H9 (cell line): ENCODE measurements around the gene PARD3. TPM values are rescaled to one million over a fixed set of nuclear protein-coding genes. Genes with fewer than 3 reads are reported as not detected.

Experiments used
- DNase-seq: peaks from one replicate; pipeline ENCODE4 v3.0.0-alpha.2; 2017
- H2AFZ ChIP-seq: one replicate; pipeline ENCODE4 v1.6.1; 2013; ENCODE audit warnings: mild to moderate bottlenecking, low read length, control low read depth, moderate library complexity
- H2AK5ac ChIP-seq: 2 replicates; pipeline ENCODE4 v1.6.1; 2013; ENCODE audit warnings: low read length, control low read depth, mixed read lengths; ENCODE audit not compliant: insufficient read length
- H2BK120ac ChIP-seq: one replicate; pipeline ENCODE4 v1.6.1; 2013; ENCODE audit warnings: low read depth, mild to moderate bottlenecking, low read length, control low read depth, inconsistent platforms; ENCODE audit not compliant: poor library complexity, severe bottlenecking
- H2BK12ac ChIP-seq: 2 replicates; pipeline ENCODE4 v1.6.1; 2013; ENCODE audit warnings: low read length, control low read depth, mixed read lengths, low read depth; ENCODE audit not compliant: insufficient read length
- H2BK15ac ChIP-seq: 2 replicates; pipeline ENCODE4 v1.6.1; 2013; ENCODE audit warnings: low read depth, low read length, control low read depth
- H2BK20ac ChIP-seq: one replicate; pipeline ENCODE4 v1.6.1; 2013; ENCODE audit warnings: low read depth, mild to moderate bottlenecking, low read length, control low read depth, inconsistent platforms; ENCODE audit not compliant: poor library complexity, severe bottlenecking
- H2BK5ac ChIP-seq: 2 replicates; pipeline ENCODE4 v1.6.1; 2013; ENCODE audit warnings: low read length, control low read depth, mixed read lengths; ENCODE audit not compliant: insufficient read length
- H3K14ac ChIP-seq: 2 replicates; pipeline ENCODE4 v1.6.1; 2013; ENCODE audit warnings: low read length, control low read depth; ENCODE audit not compliant: insufficient read depth
- H3K18ac ChIP-seq: 2 replicates; pipeline ENCODE4 v1.6.1; 2013; ENCODE audit warnings: low read depth, mild to moderate bottlenecking, mixed read lengths, low read length, control low read depth; ENCODE audit not compliant: insufficient read length
- H3K23ac ChIP-seq: 2 replicates; pipeline ENCODE4 v1.6.1; 2013; ENCODE audit warnings: low read length, control low read depth, mixed read lengths, low read depth; ENCODE audit not compliant: insufficient read length
- H3K23me2 ChIP-seq: 2 replicates; pipeline ENCODE4 v1.6.1; 2013; ENCODE audit warnings: low read depth, mild to moderate bottlenecking, mixed read lengths, low read length, control low read depth; ENCODE audit not compliant: insufficient read length, poor library complexity, severe bottlenecking
- H3K27ac ChIP-seq: 2 replicates; pipeline ENCODE4 v1.5.1; 2013; ENCODE audit warnings: low read length, control low read depth, mixed read lengths, low read depth; ENCODE audit not compliant: insufficient read length
- H3K27me3 ChIP-seq: 2 replicates; pipeline ENCODE4 v1.6.1; 2013; ENCODE audit warnings: low read length, control low read depth, inconsistent platforms; ENCODE audit not compliant: insufficient read depth
- H3K4ac ChIP-seq: 2 replicates; pipeline ENCODE4 v1.6.1; 2013; ENCODE audit warnings: low read depth, mild to moderate bottlenecking, control low read depth, inconsistent platforms, low read length, moderate library complexity
- H3K4me1 ChIP-seq: 2 replicates; pipeline ENCODE4 v1.6.1; 2013; ENCODE audit warnings: low read length, control low read depth, inconsistent platforms; ENCODE audit not compliant: insufficient read depth
- H3K4me2 ChIP-seq: 2 replicates; pipeline ENCODE4 v1.6.1; 2013; ENCODE audit warnings: low read length, control low read depth, mixed read lengths; ENCODE audit not compliant: insufficient read length, insufficient read depth
- H3K56ac ChIP-seq: 2 replicates; pipeline ENCODE4 v1.6.1; 2013; ENCODE audit warnings: low read depth, mild to moderate bottlenecking, mixed read lengths, low read length, control low read depth; ENCODE audit not compliant: insufficient read length
- H3K79me1 ChIP-seq: 2 replicates; pipeline ENCODE4 v1.6.1; 2013; ENCODE audit warnings: low read depth, mild to moderate bottlenecking, moderate library complexity, low read length, control low read depth, inconsistent platforms; ENCODE audit not compliant: insufficient read depth, poor library complexity, severe bottlenecking
- H3K79me2 ChIP-seq: 2 replicates; pipeline ENCODE4 v1.6.1; 2013; ENCODE audit warnings: low read length, control low read depth, inconsistent platforms; ENCODE audit not compliant: insufficient read depth
- H3K9ac ChIP-seq: 2 replicates; pipeline ENCODE4 v1.6.1; 2013; ENCODE audit warnings: low read length, control low read depth, mixed read lengths; ENCODE audit not compliant: insufficient read length; ENCODE audit errors: extremely low read depth
- H3K9me3 ChIP-seq: one replicate; pipeline ENCODE4 v1.6.1; 2013; ENCODE audit warnings: low read depth, low read length, inconsistent platforms; ENCODE audit not compliant: control insufficient read depth
- H3T11ph ChIP-seq: one replicate; pipeline ENCODE4 v1.6.1; 2013; ENCODE audit warnings: mild to moderate bottlenecking, low read length, control low read depth, inconsistent platforms
- H4K20me1 ChIP-seq: one replicate; pipeline ENCODE4 v1.6.1; 2013; ENCODE audit not compliant: control insufficient read depth, insufficient read length, insufficient read depth
- H4K5ac ChIP-seq: 2 replicates; pipeline ENCODE4 v1.6.1; 2013; ENCODE audit warnings: low read depth, mild to moderate bottlenecking, mixed read lengths, low read length, control low read depth; ENCODE audit not compliant: insufficient read length
- H4K8ac ChIP-seq: replicated peaks from 2 replicates; pipeline ENCODE4 v1.6.1; 2013; ENCODE audit warnings: low read length, control low read depth, mixed read lengths, low read depth; ENCODE audit not compliant: insufficient read length
- H4K91ac ChIP-seq: 2 replicates; pipeline ENCODE4 v1.6.1; 2013; ENCODE audit warnings: low read depth, mild to moderate bottlenecking, moderate library complexity, mixed read lengths, low read length, control low read depth; ENCODE audit not compliant: insufficient read length
- H3K27ac Mint-ChIP-seq, 3 experiments: 2 replicates in 2 of 3; 3 replicates in 1 of 3; pipeline ENCODE4 v1.8.0; 2020 to 2021; ENCODE audit warnings: mixed read lengths in 3 of 3, mild to moderate bottlenecking in 1 of 3, moderate library complexity in 1 of 3
- H3K27me3 Mint-ChIP-seq: 2 replicates; pipeline ENCODE4 v1.8.0; 2021; ENCODE audit warnings: low read depth, mild to moderate bottlenecking, moderate library complexity, mixed read lengths
- H3K36me3 Mint-ChIP-seq, 3 experiments: 2 replicates in 2 of 3; 3 replicates in 1 of 3; pipeline ENCODE4 v1.8.0; 2020 to 2021; ENCODE audit warnings: low read depth in 3 of 3, mixed read lengths in 3 of 3; ENCODE audit not compliant: insufficient read depth in 1 of 3
- H3K4me1 Mint-ChIP-seq, 2 experiments: 2 replicates each; pipeline ENCODE4 v1.8.0; 2020; ENCODE audit warnings: mixed read lengths in 2 of 2
- H3K4me3 Mint-ChIP-seq, 2 experiments: 2 replicates in 1 of 2; 3 replicates in 1 of 2; pipeline ENCODE4 v1.8.0; 2020 to 2021; ENCODE audit warnings: mild to moderate bottlenecking in 2 of 2, mixed read lengths in 2 of 2, moderate library complexity in 1 of 2
- H3K9me3 Mint-ChIP-seq, 2 experiments: 2 replicates in 1 of 2; 3 replicates in 1 of 2; pipeline ENCODE4 v1.8.0; 2020; ENCODE audit warnings: mild to moderate bottlenecking in 2 of 2, mixed read lengths in 2 of 2, moderate library complexity in 1 of 2
- WGBS: extraction: QIAGEN DNeasy Blood & Tissue Kit; methylation state at CpG from one replicate; pipeline ENCODE4 v1.1.7; 2013; ENCODE audit warnings: missing lambda C conversion rate, low lambda C conversion rate, mixed read lengths; ENCODE audit not compliant: insufficient read length; ENCODE audit errors: extremely low coverage; 5-methylcytosine and 5-hydroxymethylcytosine counted together
- total RNA-seq: library from RNA; stranded (reverse); gene quantifications from 2 replicates; pipeline ENCODE4 v1.2.1, GENCODE V29; 2021
- TF ChIP-seq, protein P1 (sequence below): fragments of 200-600 bp; sonication (generic); conservative IDR thresholded peaks from 3 replicates; pipeline ENCODE4 v1.8.0; 2021; ENCODE audit warnings: antibody characterized with exemption, mild to moderate bottlenecking

PARD3 gene
- total RNA-seq, 1 experiment from 2014 or later, result 44.7 TPM

DNA sequence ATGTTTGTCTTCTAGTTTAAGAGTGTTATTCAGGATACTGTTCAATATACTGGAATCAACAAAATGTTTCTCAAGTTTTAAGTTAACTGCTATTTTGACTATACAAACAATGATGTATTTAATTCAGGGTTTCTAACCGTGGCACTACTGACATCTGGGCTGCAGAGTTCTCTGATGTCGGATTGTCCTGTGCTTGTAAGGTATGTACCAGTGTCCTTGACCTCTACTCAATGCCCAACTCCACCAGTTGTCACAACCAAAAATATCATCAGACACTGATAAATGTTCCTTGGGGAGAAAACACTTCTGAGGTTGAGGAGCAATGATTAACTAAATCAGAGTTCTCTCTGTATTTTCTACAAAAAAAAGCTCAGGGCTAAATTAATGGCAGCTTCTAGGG, 301.5 kb downstream of the PARD3 start:
- Histone ChIP-seq H3K56ac (no peak overlapping the region), H3K23ac (no peak overlapping the region), H3K4me2 (no peak overlapping the region), H3K27me3 (no peaks in the 10 kb centered on the region), H2BK12ac (no peak overlapping the region), H3K4ac (no peak overlapping the region), H3K79me1 (peaks cover 2% of the 10 kb centered on the region), H2AFZ (no peak overlapping the region), H3K79me2 (no peaks in the 10 kb centered on the region; the same call in 1 of the 2 replicates), H3T11ph (peak overlapping the region; percentile 47), H3K27ac (no peak overlapping the region), H4K5ac (no peak overlapping the region), H3K4me1 (no peaks in the 10 kb centered on the region), H3K9ac (no peak overlapping the region), H2BK15ac (no peak overlapping the region), H2BK120ac (no peak overlapping the region), H4K91ac (no peak overlapping the region), H3K9me3 (no peaks in the 10 kb centered on the region), H2BK20ac (no peak overlapping the region), H3K18ac (no peak overlapping the region), H3K14ac (no peak overlapping the region), H2BK5ac (no peak overlapping the region), H4K8ac (no peak overlapping the region), H2AK5ac (no peak overlapping the region), H3K23me2 (no peaks in the 10 kb centered on the region), H4K20me1 (no peaks in the 10 kb centered on the region)
- no peak overlapping the region for H3K4me3 Mint-ChIP-seq
- peaks cover 0 to 9% (median 6%) of the 10 kb centered on the region in 3 experiments; a peak in 2 of 7 replicates for H3K36me3 Mint-ChIP-seq
- DNase-seq, result no peak
- H3K9me3 Mint-ChIP-seq, result no peaks in the 10 kb centered on the region
- WGBS, result no CpG with 5 or more reads among the region's 2 CpGs
- H3K27ac Mint-ChIP-seq, result no peak overlapping the region
- peaks cover 3 to 4% of the 10 kb centered on the region in 2 experiments; a peak in 2 of 4 replicates for H3K4me1 Mint-ChIP-seq
- no peaks in the 10 kb centered on the region for H3K27me3 Mint-ChIP-seq
- TF ChIP-seq, protein P1, sequence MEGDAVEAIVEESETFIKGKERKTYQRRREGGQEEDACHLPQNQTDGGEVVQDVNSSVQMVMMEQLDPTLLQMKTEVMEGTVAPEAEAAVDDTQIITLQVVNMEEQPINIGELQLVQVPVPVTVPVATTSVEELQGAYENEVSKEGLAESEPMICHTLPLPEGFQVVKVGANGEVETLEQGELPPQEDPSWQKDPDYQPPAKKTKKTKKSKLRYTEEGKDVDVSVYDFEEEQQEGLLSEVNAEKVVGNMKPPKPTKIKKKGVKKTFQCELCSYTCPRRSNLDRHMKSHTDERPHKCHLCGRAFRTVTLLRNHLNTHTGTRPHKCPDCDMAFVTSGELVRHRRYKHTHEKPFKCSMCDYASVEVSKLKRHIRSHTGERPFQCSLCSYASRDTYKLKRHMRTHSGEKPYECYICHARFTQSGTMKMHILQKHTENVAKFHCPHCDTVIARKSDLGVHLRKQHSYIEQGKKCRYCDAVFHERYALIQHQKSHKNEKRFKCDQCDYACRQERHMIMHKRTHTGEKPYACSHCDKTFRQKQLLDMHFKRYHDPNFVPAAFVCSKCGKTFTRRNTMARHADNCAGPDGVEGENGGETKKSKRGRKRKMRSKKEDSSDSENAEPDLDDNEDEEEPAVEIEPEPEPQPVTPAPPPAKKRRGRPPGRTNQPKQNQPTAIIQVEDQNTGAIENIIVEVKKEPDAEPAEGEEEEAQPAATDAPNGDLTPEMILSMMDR, result no peak
